ENCODE measurements around the gene KCNJ15.

Gene KCNJ15

GRCh38 chr21:38267991-38268863 lies 11.4 kb downstream of the KCNJ15 start:
- Histone ChIP-seq H3K4me3 (ENCODE audit: low read length in 2 of 2) (no peak overlapping the region), H3K4me1 (ENCODE audit: control insufficient read depth in 2 of 2, insufficient read depth in 1 of 2, low read depth in 1 of 2, low read length in 2 of 2) (peaks cover 0 to 10% of the 10 kb centered on the region in 2 donors), H3K79me1 (ENCODE audit: low read depth, low read length) (no peaks in the 10 kb centered on the region), H2BK15ac (ENCODE audit: low read length) (no peak overlapping the region), H3K4ac (ENCODE audit: low read length) (no peak overlapping the region), H3K9ac (ENCODE audit: low read depth, low read length, poor library complexity) (no peak overlapping the region), H2AFZ (ENCODE audit: low read length) (no peak overlapping the region), H2BK5ac (ENCODE audit: low read length) (no peak overlapping the region), H3K9me3 (replicated peaks in 1 of 2; ENCODE audit: control insufficient read depth in 2 of 2, insufficient read depth in 1 of 2, low read depth in 1 of 2, low read length in 2 of 2) (no peaks in the 10 kb centered on the region), H3K23ac (ENCODE audit: low read depth, low read length, poor library complexity) (no peak overlapping the region), H4K8ac (ENCODE audit: low read depth, low read length) (no peak overlapping the region), H2AK5ac (ENCODE audit: low read depth, low read length) (no peak overlapping the region), H3K36me3 (replicated peaks in 1 of 2; ENCODE audit: control insufficient read depth in 2 of 2, insufficient read depth in 2 of 2, low read length in 2 of 2) (no peaks in the 10 kb centered on the region), H3K18ac (ENCODE audit: low read length) (peak overlapping the region; percentile 58), H3K27ac (replicated peaks; ENCODE audit: low read length) (no peak overlapping the region), H3K27me3 (ENCODE audit: control insufficient read depth in 3 of 3, insufficient read depth in 3 of 3, low read depth in 1 of 3, low read length in 3 of 3) (peaks cover 0 to 6% (median 0%) of the 10 kb centered on the region in 3 experiments), H4K91ac (ENCODE audit: low read depth, low read length, poor library complexity) (no peak overlapping the region), H3K4me2 (ENCODE audit: insufficient read depth, low read length, poor library complexity, severe bottlenecking) (no peak overlapping the region), H3K14ac (ENCODE audit: low read length) (no peak overlapping the region), H2BK120ac (ENCODE audit: low read depth, low read length) (no peak overlapping the region), H2BK12ac (ENCODE audit: low read length) (no peak overlapping the region)
- WGBS, 2 donors (ENCODE audit: extremely low coverage in 2 of 2, insufficient read length in 2 of 2, insufficient replicate concordance in 1 of 2): no CpG with 5 or more reads among the region's 5 CpGs
- DNase-seq (ENCODE audit: low spot score): no peak

DNA sequence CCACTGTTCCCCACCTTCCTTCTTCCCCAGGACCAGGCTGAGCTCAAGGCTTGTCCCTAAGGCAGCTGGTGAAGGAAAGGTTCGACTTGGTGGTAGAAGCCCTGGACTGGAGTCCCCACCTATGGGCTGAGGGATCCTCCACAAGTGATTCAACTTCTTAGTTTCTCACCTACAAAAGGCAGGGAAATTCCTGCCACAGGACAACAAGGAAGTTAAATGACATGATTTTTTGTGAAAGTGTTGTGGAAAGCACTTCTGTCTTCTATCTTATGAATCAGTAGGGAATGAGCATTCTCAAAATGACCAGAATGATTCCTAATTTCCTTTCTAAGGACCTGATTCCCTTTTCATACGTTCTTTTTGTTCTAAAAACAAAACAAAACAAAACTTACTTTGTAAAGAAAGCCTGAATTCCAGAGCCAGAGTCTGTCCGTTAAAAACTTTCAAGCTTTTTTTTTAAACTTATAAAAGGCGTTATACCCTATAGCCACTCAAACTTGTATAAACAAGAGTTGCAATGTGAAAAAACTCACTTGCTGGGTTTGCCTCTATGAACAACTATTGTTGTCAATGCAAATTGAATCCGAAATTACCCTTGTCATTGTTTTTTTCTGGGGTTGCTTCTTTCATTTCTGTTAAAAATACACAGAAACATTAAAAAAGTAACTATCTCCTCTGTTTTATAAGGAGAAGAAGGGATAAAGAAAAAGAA lies 12.2 kb downstream of the KCNJ15 start:
- no peak overlapping the region for H3K27ac ChIP-seq (replicated peaks; ENCODE audit: low read length)
- H2BK5ac ChIP-seq (ENCODE audit: low read length): no peak overlapping the region
- H3K9ac ChIP-seq (ENCODE audit: low read depth, low read length, poor library complexity): no peak overlapping the region
- no peak overlapping the region for H3K14ac ChIP-seq (ENCODE audit: low read length)
- no peak overlapping the region for H3K4me2 ChIP-seq (ENCODE audit: insufficient read depth, low read length, poor library complexity, severe bottlenecking)
- no peak overlapping the region for H4K8ac ChIP-seq (ENCODE audit: low read depth, low read length)
- H3K4ac ChIP-seq (ENCODE audit: low read length): no peak overlapping the region
- H3K79me1 ChIP-seq (ENCODE audit: low read depth, low read length): no peaks in the 10 kb centered on the region
- peak overlapping the region; percentile 58 for H3K18ac ChIP-seq (ENCODE audit: low read length)
- H3K4me1 ChIP-seq (ENCODE audit: control insufficient read depth in 2 of 2, insufficient read depth in 1 of 2, low read depth in 1 of 2, low read length in 2 of 2): peaks cover 0 to 10% of the 10 kb centered on the region in 2 donors
- no peak overlapping the region for H2AFZ ChIP-seq (ENCODE audit: low read length)
- H2BK12ac ChIP-seq (ENCODE audit: low read length): no peak overlapping the region
- H3K9me3 ChIP-seq (replicated peaks in 1 of 2; ENCODE audit: control insufficient read depth in 2 of 2, insufficient read depth in 1 of 2, low read depth in 1 of 2, low read length in 2 of 2): no peaks in the 10 kb centered on the region
- no peaks in the 10 kb centered on the region for H3K36me3 ChIP-seq (replicated peaks in 1 of 2; ENCODE audit: control insufficient read depth in 2 of 2, insufficient read depth in 2 of 2, low read length in 2 of 2)
- H3K23ac ChIP-seq (ENCODE audit: low read depth, low read length, poor library complexity): no peak overlapping the region
- no CpG with 5 or more reads among the region's 5 CpGs for WGBS, 2 donors (ENCODE audit: extremely low coverage in 2 of 2, insufficient read length in 2 of 2, insufficient replicate concordance in 1 of 2)
- no peak for DNase-seq (ENCODE audit: low spot score)
- H4K91ac ChIP-seq (ENCODE audit: low read depth, low read length, poor library complexity): no peak overlapping the region
- no peak overlapping the region for H2BK120ac ChIP-seq (ENCODE audit: low read depth, low read length)
- no peak overlapping the region for H2BK15ac ChIP-seq (ENCODE audit: low read length)
- H3K4me3 ChIP-seq (ENCODE audit: low read length in 2 of 2): no peak overlapping the region
- H2AK5ac ChIP-seq (ENCODE audit: low read depth, low read length): no peak overlapping the region
- H3K27me3 ChIP-seq (ENCODE audit: control insufficient read depth in 3 of 3, insufficient read depth in 3 of 3, low read depth in 1 of 3, low read length in 3 of 3): peaks cover 0 to 6% (median 0%) of the 10 kb centered on the region in 3 experiments

GRCh38 chr21:38269576-38269936 lies 12.8 kb downstream of the KCNJ15 start:
- no peak overlapping the region for H3K18ac ChIP-seq (ENCODE audit: low read length)
- no CpG with 5 or more reads among the region's 2 CpGs for WGBS, 2 donors (ENCODE audit: extremely low coverage in 2 of 2, insufficient read length in 2 of 2, insufficient replicate concordance in 1 of 2)

GRCh38 chr21:38272215-38272614 lies 15.4 kb downstream of the KCNJ15 start:
- no peak overlapping the region for H3K14ac ChIP-seq (ENCODE audit: low read length)
- no peak overlapping the region for H4K8ac ChIP-seq (ENCODE audit: low read depth, low read length)
- H4K91ac ChIP-seq (ENCODE audit: low read depth, low read length, poor library complexity): no peak overlapping the region
- H3K36me3 ChIP-seq (replicated peaks in 1 of 2; ENCODE audit: control insufficient read depth in 2 of 2, insufficient read depth in 2 of 2, low read length in 2 of 2): no peaks in the 10 kb centered on the region
- no peak overlapping the region for H2BK120ac ChIP-seq (ENCODE audit: low read depth, low read length)
- H3K4me1 ChIP-seq (ENCODE audit: control insufficient read depth in 2 of 2, insufficient read depth in 1 of 2, low read depth in 1 of 2, low read length in 2 of 2): peaks cover 0 to 9% of the 10 kb centered on the region in 2 donors
- H3K79me1 ChIP-seq (ENCODE audit: low read depth, low read length): no peaks in the 10 kb centered on the region
- H2BK15ac ChIP-seq (ENCODE audit: low read length): no peak overlapping the region
- peaks cover 0 to 6% (median 0%) of the 10 kb centered on the region in 3 experiments for H3K27me3 ChIP-seq (ENCODE audit: control insufficient read depth in 3 of 3, insufficient read depth in 3 of 3, low read depth in 1 of 3, low read length in 3 of 3)
- no peak for DNase-seq (ENCODE audit: low spot score)
- peak overlapping the region; percentile 74 for H3K18ac ChIP-seq (ENCODE audit: low read length)
- no peak overlapping the region for H2BK5ac ChIP-seq (ENCODE audit: low read length)
- H2AK5ac ChIP-seq (ENCODE audit: low read depth, low read length): no peak overlapping the region
- H3K4me3 ChIP-seq (ENCODE audit: low read length in 2 of 2): no peak overlapping the region
- no CpG with 5 or more reads among the region's 6 CpGs for WGBS, 2 donors (ENCODE audit: extremely low coverage in 2 of 2, insufficient read length in 2 of 2, insufficient replicate concordance in 1 of 2)
- no peak overlapping the region for H3K4ac ChIP-seq (ENCODE audit: low read length)
- H3K9me3 ChIP-seq (replicated peaks in 1 of 2; ENCODE audit: control insufficient read depth in 2 of 2, insufficient read depth in 1 of 2, low read depth in 1 of 2, low read length in 2 of 2): no peaks in the 10 kb centered on the region
- no peak overlapping the region for H3K9ac ChIP-seq (ENCODE audit: low read depth, low read length, poor library complexity)
- no peak overlapping the region for H2AFZ ChIP-seq (ENCODE audit: low read length)
- no peak overlapping the region for H3K4me2 ChIP-seq (ENCODE audit: insufficient read depth, low read length, poor library complexity, severe bottlenecking)
- no peak overlapping the region for H3K27ac ChIP-seq (replicated peaks; ENCODE audit: low read length)
- no peak overlapping the region for H2BK12ac ChIP-seq (ENCODE audit: low read length)
- no peak overlapping the region for H3K23ac ChIP-seq (ENCODE audit: low read depth, low read length, poor library complexity)

More at GRCh38 chr21:38269576-38269936, 12.8 kb downstream of the KCNJ15 start:
- Histone ChIP-seq H2AFZ (ENCODE audit: low read length) (no peak overlapping the region), H3K14ac (ENCODE audit: low read length) (no peak overlapping the region), H3K9me3 (replicated peaks in 1 of 2; ENCODE audit: control insufficient read depth in 2 of 2, insufficient read depth in 1 of 2, low read depth in 1 of 2, low read length in 2 of 2) (no peaks in the 10 kb centered on the region), H3K27ac (replicated peaks; ENCODE audit: low read length) (no peak overlapping the region), H3K36me3 (replicated peaks in 1 of 2; ENCODE audit: control insufficient read depth in 2 of 2, insufficient read depth in 2 of 2, low read length in 2 of 2) (no peaks in the 10 kb centered on the region), H2BK5ac (ENCODE audit: low read length) (no peak overlapping the region), H3K4me2 (ENCODE audit: insufficient read depth, low read length, poor library complexity, severe bottlenecking) (no peak overlapping the region), H2BK12ac (ENCODE audit: low read length) (no peak overlapping the region), H3K9ac (ENCODE audit: low read depth, low read length, poor library complexity) (no peak overlapping the region), H4K8ac (ENCODE audit: low read depth, low read length) (no peak overlapping the region), H3K4me1 (ENCODE audit: control insufficient read depth in 2 of 2, insufficient read depth in 1 of 2, low read depth in 1 of 2, low read length in 2 of 2) (peaks cover 0 to 10% of the 10 kb centered on the region in 2 donors), H3K79me1 (ENCODE audit: low read depth, low read length) (no peaks in the 10 kb centered on the region), H3K4ac (ENCODE audit: low read length) (no peak overlapping the region), H4K91ac (ENCODE audit: low read depth, low read length, poor library complexity) (no peak overlapping the region), H2BK120ac (ENCODE audit: low read depth, low read length) (no peak overlapping the region), H3K27me3 (ENCODE audit: control insufficient read depth in 3 of 3, insufficient read depth in 3 of 3, low read depth in 1 of 3, low read length in 3 of 3) (peaks cover 0 to 6% (median 0%) of the 10 kb centered on the region in 3 experiments), H3K23ac (ENCODE audit: low read depth, low read length, poor library complexity) (no peak overlapping the region), H2BK15ac (ENCODE audit: low read length) (no peak overlapping the region), H2AK5ac (ENCODE audit: low read depth, low read length) (no peak overlapping the region), H3K4me3 (ENCODE audit: low read length in 2 of 2) (no peak overlapping the region)
- DNase-seq (ENCODE audit: low spot score): no peak
